HG03469 (cell line): ENCODE measurements around the gene AARS2.

Experiments
- ATAC-seq: cut with Tn5 transposase; IDR thresholded peaks from one replicate; pipeline ENCODE4 v1.9.1; 2021; ENCODE audit warnings: mild to moderate bottlenecking, moderate library complexity, moderate number of reproducible peaks; ENCODE audit not compliant: unreplicated experiment

Gene AARS2

GRCh38 chr6:44264154-44265006 lies 48.8 kb downstream of the AARS2 start:
- no peak for ATAC-seq

GRCh38 chr6:44263354-44264100 lies 49.6 kb downstream of the AARS2 start:
- no peak for ATAC-seq

DNA sequence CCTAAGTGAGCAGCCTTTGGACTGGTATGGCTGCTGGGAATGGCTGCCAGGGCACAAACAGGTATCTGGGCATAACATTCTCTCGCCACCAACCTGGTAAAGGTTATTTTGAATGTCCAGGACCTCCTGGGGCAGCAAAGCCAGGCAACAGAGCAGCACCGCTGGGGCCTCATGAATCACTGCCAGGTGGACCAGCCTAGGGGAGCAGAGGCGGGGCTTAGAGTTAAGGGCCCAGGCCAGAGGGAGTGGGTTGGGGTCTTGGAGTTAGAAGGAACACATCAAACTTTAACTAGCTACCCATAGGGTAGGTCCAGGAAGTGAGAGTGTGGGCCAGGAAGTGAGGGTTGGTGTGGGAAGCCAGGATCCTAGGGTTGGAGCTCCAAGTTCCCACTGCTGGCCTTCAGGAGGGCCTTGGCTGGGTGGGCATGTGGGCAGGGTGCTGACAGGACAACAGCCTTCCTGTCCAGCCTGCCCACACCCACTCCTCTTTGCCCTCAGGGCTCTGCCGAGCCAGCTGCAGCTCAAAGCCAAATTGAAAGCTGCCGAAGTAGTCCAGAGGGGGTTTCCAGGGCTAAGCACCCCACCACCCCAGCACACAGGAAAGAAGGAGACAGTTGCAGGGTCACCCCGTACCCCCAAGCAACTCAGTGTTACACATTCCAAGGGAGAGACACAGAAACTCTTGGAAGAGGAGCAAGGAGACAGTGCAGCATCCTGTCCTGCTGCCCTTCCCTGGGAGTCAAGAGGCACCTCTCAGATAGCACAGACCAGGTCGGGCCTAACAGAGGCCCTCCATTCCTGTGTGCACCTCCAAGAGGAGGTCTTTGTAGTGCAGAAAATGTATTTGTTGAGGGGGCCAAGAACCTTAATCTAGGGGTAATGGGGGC lies 50.4 kb downstream of the AARS2 start:
- no peak for ATAC-seq

GRCh38 chr6:44261581-44261980 lies 51.6 kb downstream of the AARS2 start:
- ATAC-seq: no peak

- ATAC-seq: no peak
These were observed 52.5 kb downstream of the AARS2 start for GRCh38 chr6:44260451-44261297.

- ATAC-seq: no peak
These were observed 53.1 kb downstream of the AARS2 start for GRCh38 chr6:44260011-44260410.

DNA sequence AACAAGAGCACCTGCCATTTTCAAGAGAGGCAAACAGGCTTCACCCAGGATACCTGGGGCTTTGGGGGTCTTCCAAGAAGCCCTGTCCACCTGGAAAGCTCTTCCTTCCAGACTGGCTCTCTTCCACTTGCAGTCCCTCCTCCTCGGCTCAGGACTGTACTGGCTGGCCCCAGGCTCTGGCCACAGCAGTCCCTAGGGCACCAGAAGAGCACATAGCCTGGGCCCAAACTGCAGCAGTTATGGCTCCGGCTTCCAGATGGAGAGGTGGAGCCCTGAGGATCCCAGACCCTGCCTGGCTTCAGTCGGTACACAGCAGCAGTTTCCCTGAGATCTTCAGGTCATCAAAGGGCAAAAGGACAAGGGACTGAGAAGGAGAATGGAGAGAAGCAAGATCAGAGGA lies 54.2 kb downstream of the AARS2 start:
- no peak for ATAC-seq

DNA sequence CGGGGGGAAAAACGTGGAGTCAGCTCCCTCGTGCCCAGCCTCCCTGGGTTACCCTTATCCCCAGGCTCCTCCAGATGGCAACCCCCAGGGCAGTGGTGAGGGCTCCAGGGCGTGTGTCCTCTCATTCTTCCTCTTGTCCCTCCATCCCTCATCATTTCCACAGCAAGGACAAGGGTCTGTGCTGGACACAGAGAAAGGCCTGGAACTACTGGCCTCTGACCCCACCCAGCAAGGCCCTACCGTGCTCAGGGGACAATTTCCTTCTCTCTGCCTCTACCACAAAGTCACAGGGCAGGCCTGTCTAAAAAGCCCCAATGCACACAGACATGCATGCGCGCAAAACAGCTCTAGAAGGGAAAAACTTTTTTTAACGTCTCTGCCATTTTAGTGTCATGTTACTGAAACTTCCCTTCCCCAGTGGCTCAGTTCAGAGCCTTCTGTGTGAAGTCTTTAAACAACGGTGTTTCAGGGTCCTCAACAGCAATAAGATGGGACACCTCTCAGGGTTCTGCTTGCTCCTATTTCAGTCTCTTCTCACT lies 54.8 kb downstream of the AARS2 start:
- no peak for ATAC-seq

- no peak for ATAC-seq
These were observed 55.3 kb downstream of the AARS2 start for GRCh38 chr6:44257753-44258324.

DNA sequence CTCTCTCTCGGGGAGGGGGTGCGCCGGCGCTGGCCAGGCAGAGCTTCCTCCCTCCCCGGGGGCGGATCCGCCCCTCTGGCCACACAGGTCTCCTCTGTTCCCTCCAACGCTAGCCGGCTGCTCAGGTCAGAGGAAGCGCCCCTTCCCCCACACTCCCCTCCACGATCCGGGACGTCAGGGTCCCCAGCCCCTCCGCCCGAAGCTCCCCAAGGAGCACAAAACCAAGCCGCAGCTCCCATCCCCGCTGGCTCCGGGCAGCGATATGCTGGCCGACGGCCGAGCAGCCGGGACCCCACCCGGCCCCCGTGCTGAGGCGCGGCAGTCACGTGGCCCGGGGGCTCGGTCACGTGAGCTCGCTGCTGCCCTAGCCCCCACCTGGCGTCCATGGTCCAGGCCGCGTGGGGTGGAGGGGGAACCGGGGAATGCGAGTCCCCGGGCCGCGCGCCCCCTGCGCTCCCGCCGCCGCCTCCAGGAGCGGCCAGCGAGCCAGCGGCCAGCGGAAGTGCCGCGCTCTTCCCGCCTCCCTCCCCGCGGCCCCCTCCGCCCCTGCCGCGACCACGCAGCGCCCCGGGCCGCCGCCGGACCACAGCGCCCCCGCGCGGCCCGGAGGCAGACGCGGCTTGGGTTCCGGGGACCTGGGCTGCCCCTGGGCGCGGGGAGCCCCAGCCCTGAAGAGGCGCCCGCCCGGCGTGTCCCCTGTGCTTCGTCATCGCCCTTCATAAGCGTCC lies 56.0 kb downstream of the AARS2 start, which contains the start of gene SLC35B2:
TSS of gene SLC35B2 (minus strand) at position 504 of the 728 bp plus-strand sequence. CDS start at position 386, 118 bp downstream.
- no peak for ATAC-seq

DNA sequence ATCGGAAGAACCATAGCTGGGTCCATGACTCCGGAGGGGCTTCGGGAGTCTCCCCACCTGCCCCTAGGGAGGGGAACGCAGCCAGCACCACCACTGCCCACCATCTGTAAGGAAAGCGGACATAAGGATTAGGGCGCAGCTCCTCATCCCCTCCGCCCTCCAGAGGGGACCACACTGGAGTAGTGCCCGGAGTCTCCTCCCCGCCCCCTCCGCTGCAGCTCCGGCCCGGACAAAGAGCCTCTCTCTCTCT lies 56.4 kb downstream of the AARS2 start:
- ATAC-seq: no peak

- ATAC-seq: no peak
These were observed 57.0 kb downstream of the AARS2 start for GRCh38 chr6:44255871-44256774.

- ATAC-seq: no peak
These were observed 57.9 kb downstream of the AARS2 start for GRCh38 chr6:44255105-44255808.

- ATAC-seq: no peak
These were observed 58.7 kb downstream of the AARS2 start for GRCh38 chr6:44254191-44255104.

- no peak for ATAC-seq
These were observed 59.6 kb downstream of the AARS2 start for GRCh38 chr6:44253307-44254101.
